Adrenal gland (tissue), 5 donors: Measurements from ENCODE around the gene CRYGN.

Source experiments
- POLR2A ChIP-seq, 2 donors: fragments of 450-650 bp; IDR thresholded peaks; one replicate each; pipeline ENCODE4 v1.6.1; 2017; ENCODE audit warnings: antibody characterized with exemption in 2 of 2, mild to moderate bottlenecking in 2 of 2, moderate library complexity in 1 of 2
- TF ChIP-seq, protein P1 (sequence below), 6 experiments: fragments of 450-650 bp in 4 of 6; fragments of 200-600 bp in 2 of 6; sonication (generic) in 1 of 6; IDR thresholded peaks; 1 replicate in 5 of 6; 2 replicates in 1 of 6; pipeline versions ENCODE4 v1.5.1 to v1.8.0; 2016 to 2021; ENCODE audit warnings: antibody characterized with exemption in 6 of 6, mild to moderate bottlenecking in 2 of 6, moderate library complexity in 1 of 6
- donor health status: DM: no; HTN: no; CAD: no.

DNA sequence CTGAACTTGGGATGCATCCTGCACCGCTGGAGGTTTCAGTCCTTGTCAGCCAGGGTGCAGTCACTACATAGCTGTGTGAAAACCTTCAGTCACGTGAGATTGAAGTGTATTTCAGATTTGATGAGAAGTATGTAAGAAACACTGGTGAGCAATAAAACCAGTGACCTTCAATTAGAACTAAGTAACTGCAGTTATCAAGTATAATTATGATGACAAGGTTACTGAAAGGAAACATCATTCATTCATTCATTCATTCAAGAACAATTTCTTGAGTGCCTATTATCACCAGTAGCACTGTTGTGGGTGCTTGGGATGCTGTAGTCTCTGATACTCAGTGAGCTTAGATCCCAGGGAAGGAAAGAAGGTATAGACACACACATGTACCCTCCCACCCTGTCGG, 46.1 kb upstream of the CRYGN start:
- TF ChIP-seq, protein P1, sequence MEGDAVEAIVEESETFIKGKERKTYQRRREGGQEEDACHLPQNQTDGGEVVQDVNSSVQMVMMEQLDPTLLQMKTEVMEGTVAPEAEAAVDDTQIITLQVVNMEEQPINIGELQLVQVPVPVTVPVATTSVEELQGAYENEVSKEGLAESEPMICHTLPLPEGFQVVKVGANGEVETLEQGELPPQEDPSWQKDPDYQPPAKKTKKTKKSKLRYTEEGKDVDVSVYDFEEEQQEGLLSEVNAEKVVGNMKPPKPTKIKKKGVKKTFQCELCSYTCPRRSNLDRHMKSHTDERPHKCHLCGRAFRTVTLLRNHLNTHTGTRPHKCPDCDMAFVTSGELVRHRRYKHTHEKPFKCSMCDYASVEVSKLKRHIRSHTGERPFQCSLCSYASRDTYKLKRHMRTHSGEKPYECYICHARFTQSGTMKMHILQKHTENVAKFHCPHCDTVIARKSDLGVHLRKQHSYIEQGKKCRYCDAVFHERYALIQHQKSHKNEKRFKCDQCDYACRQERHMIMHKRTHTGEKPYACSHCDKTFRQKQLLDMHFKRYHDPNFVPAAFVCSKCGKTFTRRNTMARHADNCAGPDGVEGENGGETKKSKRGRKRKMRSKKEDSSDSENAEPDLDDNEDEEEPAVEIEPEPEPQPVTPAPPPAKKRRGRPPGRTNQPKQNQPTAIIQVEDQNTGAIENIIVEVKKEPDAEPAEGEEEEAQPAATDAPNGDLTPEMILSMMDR (IDR thresholded peaks at IDR 0.05), result no peak
- no peak for TF ChIP-seq POLR2A (IDR thresholded peaks at IDR 0.05)
